ENCODE results near the gene ARIH2. TPM values are rescaled to one million over a fixed set of nuclear protein-coding genes. Genes with fewer than 3 reads are reported as not detected.

The ARIH2 gene
- total RNA-seq, 1 experiment from 2014 or later = 106 TPM

DNA sequence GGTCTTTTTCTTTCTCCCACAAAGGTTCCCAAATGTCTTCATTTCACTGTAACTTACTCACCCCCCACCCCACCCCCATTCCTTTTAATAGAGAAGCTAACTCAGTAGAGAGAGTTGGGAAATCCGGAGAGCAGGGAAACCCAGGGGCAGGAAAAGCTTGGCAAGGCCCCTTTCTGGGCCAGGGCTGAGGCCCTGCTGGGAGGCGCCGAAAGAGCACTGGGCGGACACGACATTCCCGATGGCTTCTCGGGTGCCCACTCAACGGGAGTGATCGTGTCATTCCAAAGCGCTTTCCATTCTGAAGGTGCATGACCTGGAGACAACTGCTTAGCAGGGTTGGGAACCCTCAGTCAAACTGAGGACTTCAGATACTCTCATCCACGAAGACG lies 101.3 kb downstream of the ARIH2 start:
- Mint-ChIP-seq H3K27me3 (ENCODE audit: insufficient read depth, unreplicated experiment) (no peaks in the 10 kb centered on the region), H3K36me3 (ENCODE audit: insufficient read depth, unreplicated experiment) (peaks cover 80% of the 10 kb centered on the region), H3K4me1 (ENCODE audit: low read depth, unreplicated experiment) (peaks cover 6% of the 10 kb centered on the region), H3K4me3 (ENCODE audit: unreplicated experiment) (peak overlapping the region; percentile 88), H3K27ac (ENCODE audit: unreplicated experiment) (peak overlapping the region; percentile 97), H3K9me3 (ENCODE audit: unreplicated experiment) (no peaks in the 10 kb centered on the region)
- Histone ChIP-seq H3K27me3 (replicated peaks; ENCODE audit: control insufficient read depth, insufficient read depth, low read length) (no peaks in the 10 kb centered on the region), H3K4me1 (peaks cover 3% of the 10 kb centered on the region; the same call in 1 of the 2 replicates), H3K36me3 (ENCODE audit: control insufficient read depth, insufficient read depth, low read length) (peaks cover 6% of the 10 kb centered on the region; the same call in 1 of the 2 replicates), H3K9me3 (no peaks in the 10 kb centered on the region), H3K4me3 (ENCODE audit: low read depth, low read length) (peak overlapping the region; percentile 85)
- intact Hi-C loops (cut with micrococcal nuclease; ENCODE audit: unreplicated experiment) = loop anchor here (2.0 to 10.0 kb wide), 2 partner anchors 75 to 135 kb away; partner anchors contain the start of gene QRICH1
- TF ChIP-seq CTCF (IDR thresholded peaks at IDR 0.05; ENCODE audit: insufficient read depth in 1 of 2, low read depth in 1 of 2, low read length in 1 of 2, severe bottlenecking in 1 of 2, unreplicated experiment in 1 of 2) = no peak
- POLR2A ChIA-PET = interaction anchor here (0.8 to 4.4 kb wide), 2 partner anchors 9 to 13 kb away, joined by 3 to 92 read pairs; partner anchors contain the start of genes IMPDH2 and WDR6
- BruUV-seq (replicated peaks) = no TSS peak
- CTCF ChIA-PET = interaction anchor here (0.5 to 1.5 kb wide), 3 partner anchors 10 to 32 kb away, joined by 3 to 6 read pairs (median 3); no protein-coding TSS in a partner anchor
- no peak for DNase-seq

- Mint-ChIP-seq H3K4me1 (ENCODE audit: low read depth, unreplicated experiment) (peaks cover 6% of the 10 kb centered on the region), H3K27ac (ENCODE audit: unreplicated experiment) (peak overlapping the region; percentile 97), H3K4me3 (ENCODE audit: unreplicated experiment) (peak overlapping the region; percentile 88), H3K27me3 (ENCODE audit: insufficient read depth, unreplicated experiment) (no peaks in the 10 kb centered on the region), H3K9me3 (ENCODE audit: unreplicated experiment) (no peaks in the 10 kb centered on the region), H3K36me3 (ENCODE audit: insufficient read depth, unreplicated experiment) (peaks cover 80% of the 10 kb centered on the region)
- Histone ChIP-seq H3K9me3 (no peaks in the 10 kb centered on the region), H3K27me3 (replicated peaks; ENCODE audit: control insufficient read depth, insufficient read depth, low read length) (no peaks in the 10 kb centered on the region), H3K36me3 (ENCODE audit: control insufficient read depth, insufficient read depth, low read length) (peaks cover 7% of the 10 kb centered on the region; the same call in 1 of the 2 replicates), H3K4me1 (peaks cover 3% of the 10 kb centered on the region; the same call in 1 of the 2 replicates), H3K4me3 (ENCODE audit: low read depth, low read length) (peak overlapping the region; percentile 85)
- TSS peak; percentile 72 for BruUV-seq (replicated peaks)
- DNase-seq = peak; percentile 51 to 63
- CTCF ChIA-PET = interaction anchor here (0.5 to 2.0 kb wide), 5 partner anchors 9 to 112 kb away, joined by 3 to 6 read pairs (median 3); partner anchors contain the start of gene LAMB2
- no peak for TF ChIP-seq CTCF (IDR thresholded peaks at IDR 0.05; ENCODE audit: insufficient read depth in 1 of 2, low read depth in 1 of 2, low read length in 1 of 2, severe bottlenecking in 1 of 2, unreplicated experiment in 1 of 2)
- intact Hi-C loops (cut with micrococcal nuclease; ENCODE audit: unreplicated experiment) = loop anchor here (1.0 to 10.0 kb wide), 3 partner anchors 9 to 134 kb away; partner anchors contain the start of genes IMPDH2 and QRICH1
- POLR2A ChIA-PET = interaction anchor here (0.5 to 4.4 kb wide), 7 partner anchors 9 to 374 kb away, joined by 3 to 92 read pairs (median 3); partner anchors contain the start of genes IMPDH2, LAMB2, QRICH1 and WDR6
Observed at GRCh38 chr3:49020330-49021212, 101.9 kb downstream of the ARIH2 start.

Measured in Caco-2 (cell line).